ENCODE data around the gene DUXB.

The DUXB gene

DNA sequence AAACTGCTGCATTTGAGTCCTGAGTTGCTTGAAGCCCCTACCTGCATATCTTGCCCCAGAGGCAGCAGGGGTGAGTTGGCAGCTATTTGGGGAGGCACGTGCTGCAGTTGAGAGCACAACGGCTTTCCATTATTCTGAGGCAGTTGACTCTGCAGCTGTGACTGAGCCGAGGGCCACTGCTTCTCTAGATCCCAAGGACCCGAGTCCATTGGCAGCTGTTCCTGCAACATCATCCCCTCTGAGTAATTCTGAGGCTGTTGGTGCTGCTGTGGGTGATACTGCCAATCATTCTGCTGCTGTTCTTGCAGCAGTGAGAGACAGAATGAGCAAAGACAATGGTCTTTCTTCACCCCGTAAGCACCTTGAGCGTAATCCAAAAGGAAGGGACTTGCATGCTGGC is 40.9 kb downstream of the DUXB start:
- no peak for DNase-seq (ENCODE audit: low read depth)

DNA sequence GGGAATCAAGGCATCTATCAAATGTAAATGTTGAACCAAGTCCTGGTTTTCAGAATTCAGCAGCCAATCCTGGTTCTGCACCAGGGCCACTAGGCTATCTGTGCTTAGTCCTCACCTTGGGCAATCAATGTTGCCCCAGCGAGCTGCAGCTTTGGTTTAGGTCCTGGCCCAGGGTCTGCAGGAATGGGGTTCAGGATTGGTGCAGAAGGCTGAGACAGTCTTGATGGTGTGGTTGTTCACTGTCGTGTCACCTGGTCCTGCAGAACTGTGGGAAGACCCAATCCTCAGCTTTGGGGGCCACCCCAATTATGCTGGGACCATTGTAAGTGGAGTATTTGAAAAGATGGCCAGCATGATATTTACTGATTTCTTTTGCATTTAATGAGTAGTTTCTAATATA is 43.1 kb downstream of the DUXB start:
- DNase-seq (ENCODE audit: low read depth): no peak

DNA sequence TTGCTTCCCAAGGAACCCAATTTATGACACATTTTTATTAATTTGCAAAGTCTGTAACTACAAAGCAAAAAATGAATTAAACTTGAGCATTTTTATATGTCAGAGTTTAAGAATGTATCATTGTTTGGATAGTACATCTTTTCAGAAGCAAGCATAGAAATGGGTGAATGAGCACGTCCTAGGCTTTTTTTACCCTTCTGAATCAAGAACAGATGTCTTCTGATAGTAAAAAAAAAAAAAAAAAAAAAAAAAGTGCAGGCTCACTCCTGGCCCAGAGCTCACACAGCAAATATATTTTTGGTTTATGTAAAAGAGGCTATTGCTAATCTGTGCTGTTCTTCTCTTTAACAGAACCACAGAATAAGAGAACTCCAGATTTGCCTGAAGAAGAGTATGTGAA is 47.3 kb downstream of the DUXB start:
- peak; percentile 83 for DNase-seq (ENCODE audit: low read depth)

DNA sequence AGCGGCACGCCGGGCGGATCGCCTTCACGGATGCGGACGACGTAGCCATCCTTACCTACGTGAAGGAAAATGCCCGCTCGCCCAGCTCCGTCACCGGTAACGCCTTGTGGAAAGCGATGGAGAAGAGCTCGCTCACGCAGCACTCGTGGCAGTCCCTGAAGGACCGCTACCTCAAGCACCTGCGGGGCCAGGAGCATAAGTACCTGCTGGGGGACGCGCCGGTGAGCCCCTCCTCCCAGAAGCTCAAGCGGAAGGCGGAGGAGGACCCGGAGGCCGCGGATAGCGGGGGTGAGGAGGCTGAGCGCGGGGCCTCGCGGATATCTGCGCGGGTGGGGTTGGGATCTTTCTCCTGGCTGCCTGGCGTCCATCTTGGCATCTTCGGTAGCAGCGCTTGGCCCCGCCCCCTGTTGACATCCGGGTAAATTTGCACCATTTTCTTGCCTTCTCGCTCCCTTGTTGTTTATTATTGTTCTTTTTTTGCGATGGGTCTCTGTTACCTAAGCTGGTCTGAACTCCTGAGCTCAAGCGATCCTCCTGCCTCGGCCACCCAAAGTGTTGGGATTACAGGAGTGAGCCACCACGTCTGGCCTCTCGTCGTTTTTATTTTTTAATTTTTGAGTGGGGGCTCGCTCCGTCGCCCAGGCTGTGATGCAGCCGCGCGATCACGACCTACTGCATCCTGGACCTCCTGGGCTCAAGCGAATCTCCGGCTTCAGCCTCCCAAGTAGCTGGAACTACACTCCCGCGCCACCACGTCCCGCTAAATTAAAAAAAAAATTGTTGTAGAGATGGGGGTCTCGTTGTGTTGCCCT is 52.8 kb downstream of the DUXB start:
- DNase-seq (ENCODE audit: low read depth): peak; percentile 63

DNA sequence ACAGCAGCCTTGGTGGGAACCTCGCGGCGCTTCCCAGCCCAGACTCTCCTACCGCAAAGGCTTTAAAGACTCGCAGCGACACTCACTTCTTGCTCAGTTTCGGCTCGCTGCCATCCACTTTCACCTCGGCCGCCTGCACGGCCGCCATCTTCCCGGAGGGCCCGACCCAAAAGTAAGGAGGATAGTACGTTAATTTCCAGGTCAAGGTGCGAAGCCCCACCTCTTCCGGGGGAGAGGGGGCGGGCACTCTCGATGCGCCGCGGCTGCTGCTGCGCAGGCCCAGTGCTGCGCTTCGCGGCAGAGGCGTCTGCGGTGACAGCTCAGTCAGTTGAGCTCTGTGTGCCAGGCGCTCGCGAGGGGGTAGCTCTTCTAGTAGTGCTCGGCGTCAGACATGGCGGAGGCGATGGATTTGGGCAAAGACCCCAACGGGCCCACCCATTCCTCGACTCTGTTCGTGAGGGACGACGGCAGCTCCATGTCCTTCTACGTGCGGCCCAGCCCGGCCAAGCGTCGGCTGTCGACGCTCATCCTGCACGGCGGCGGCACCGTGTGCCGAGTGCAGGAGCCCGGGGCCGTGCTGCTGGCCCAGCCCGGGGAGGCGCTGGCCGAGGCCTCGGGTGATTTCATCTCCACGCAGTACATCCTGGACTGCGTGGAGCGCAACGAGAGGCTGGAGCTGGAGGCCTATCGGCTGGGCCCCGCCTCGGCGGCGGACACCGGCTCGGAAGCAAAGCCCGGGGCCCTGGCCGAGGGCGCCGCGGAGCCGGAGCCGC is 53.6 kb downstream of the DUXB start, which contains the start of the genes KARS1 and TERF2IP:
TSS of gene KARS1 (minus strand) at position 174 of the 773 bp plus-strand sequence. CDS start at position 148, 26 bp downstream.
TSS of gene TERF2IP (plus strand) at position 282 of the 773 bp plus-strand sequence. CDS start at position 392, 110 bp downstream.
- DNase-seq (ENCODE audit: low read depth): peak; percentile 92

DNA sequence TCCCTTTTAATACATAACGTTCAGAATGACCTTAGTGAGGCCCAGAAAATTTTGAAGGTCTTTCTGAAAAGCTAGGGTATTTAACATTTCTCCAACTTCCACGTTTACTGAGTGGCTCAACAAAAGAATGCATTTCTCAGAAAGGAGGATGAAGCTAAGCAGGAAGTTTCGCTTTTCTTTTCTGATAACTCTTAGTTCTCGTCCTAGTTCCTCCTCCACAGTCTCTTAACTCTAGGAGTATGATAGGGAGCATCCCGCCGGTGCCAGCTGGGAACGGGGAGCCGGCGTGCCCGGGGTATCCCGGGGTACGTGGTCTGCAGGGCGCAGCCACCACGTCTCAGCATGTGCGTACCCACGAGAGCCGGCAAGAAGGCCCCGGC is 54.2 kb downstream of the DUXB start:
- no peak for DNase-seq (ENCODE audit: low read depth)

DNA sequence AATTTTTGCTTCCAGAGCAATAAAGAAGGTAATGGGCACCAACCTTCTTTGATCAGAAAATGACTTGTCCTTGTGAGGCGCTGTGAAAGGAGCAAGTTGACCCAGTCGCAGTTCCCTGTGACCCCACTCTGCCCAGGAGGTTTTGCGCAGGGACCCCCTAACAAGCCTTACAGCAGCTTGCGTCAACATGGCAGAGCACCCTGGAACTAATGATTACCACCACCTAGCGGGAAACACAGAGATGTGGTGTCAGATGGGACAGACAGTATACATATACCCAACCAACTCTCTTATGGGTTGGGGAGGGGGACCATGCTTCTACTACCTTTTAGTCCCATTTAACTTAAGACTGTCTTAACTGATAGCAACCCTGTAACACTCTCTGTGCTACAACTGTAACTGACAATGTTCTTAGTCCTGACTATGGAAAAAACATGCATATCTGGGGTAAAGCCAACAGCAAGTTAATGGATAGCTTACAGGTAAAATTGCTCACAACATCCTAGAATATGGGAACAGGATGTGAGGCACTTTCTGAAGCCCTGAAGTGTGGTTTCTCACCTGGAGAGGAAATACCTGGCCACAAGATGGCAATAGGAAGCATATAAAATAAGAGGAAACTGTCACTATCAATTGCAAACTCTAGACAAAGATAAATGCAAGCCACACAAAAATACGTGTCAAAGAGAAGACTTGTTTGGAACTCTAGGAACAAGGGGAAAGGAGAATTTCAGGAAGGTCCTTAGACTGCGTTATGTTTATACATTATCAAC is 56.8 kb downstream of the DUXB start:
- DNase-seq (ENCODE audit: low read depth): no peak
